PC-3 (cell line): ENCODE data around the gene TRPV2. TPM values are rescaled to one million over a fixed set of nuclear protein-coding genes. Genes with fewer than 3 reads are reported as not detected.
"Not testable (repeated sequence)": the region's sequence is repeated elsewhere in the genome, so short reads cannot be mapped to it uniquely, and the experiment has no call there.

Experiments
- ATAC-seq: fragments of 200-7000 bp; cut with Tn5 transposase; 2 replicates; pipeline ENCODE4 v1.9.1; 2020; ENCODE audit warnings: mild to moderate bottlenecking, moderate library complexity
- BruUV-seq: library from RNA; stranded (reverse); fragments of 400-500 nt; replicated peaks from 2 replicates; lab custom pipeline; 2021; lab: Mats Ljungman, UMichigan
- CTCF ChIA-PET: fragments of 300-600 bp; sonication (Branson Sonifier 250); formaldehyde crosslinking; loops from one replicate; lab custom pipeline; 2022; ENCODE audit warnings: antibody characterized with exemption; lab: Charles Lee
- POLR2A ChIA-PET: fragments of 300-600 bp; sonication (Branson Sonifier 250); formaldehyde crosslinking; loops from one replicate; lab custom pipeline; 2022; ENCODE audit warnings: antibody characterized with exemption; ENCODE audit not compliant: unreplicated experiment; lab: Charles Lee
- DNase-seq: peaks from one replicate; pipeline ENCODE4 v3.0.0-alpha.2; 2015
- H2AFZ ChIP-seq: fragments of 300-600 bp; sonication (generic); 2 replicates; pipeline ENCODE4 v1.6.0; 2016; ENCODE audit warnings: antibody characterized with exemption, low read length
- H3F3A ChIP-seq: fragments of 300-600 bp; sonication (generic); one replicate; pipeline ENCODE4 v1.6.0; 2017; ENCODE audit warnings: antibody characterized with exemption, low read length, control low read depth, mild to moderate bottlenecking; ENCODE audit not compliant: unreplicated experiment
- H3K27ac ChIP-seq: fragments of 300-600 bp; sonication (generic); 2 replicates; pipeline ENCODE4 v1.5.1; 2016; ENCODE audit warnings: mild to moderate bottlenecking, low read length
- H3K27me3 ChIP-seq: fragments of 300-600 bp; sonication (generic); 2 replicates; pipeline ENCODE4 v1.6.1; 2016; ENCODE audit warnings: low read length, mixed read lengths
- H3K36me3 ChIP-seq: fragments of 300-600 bp; sonication (generic); 2 replicates; pipeline ENCODE4 v1.6.1; 2016; ENCODE audit warnings: low read depth, mixed run types, low read length, mixed read lengths
- H3K4me1 ChIP-seq: fragments of 300-600 bp; sonication (generic); 2 replicates; pipeline ENCODE4 v1.5.1; 2016; ENCODE audit warnings: low read length; ENCODE audit not compliant: insufficient read depth
- H3K4me2 ChIP-seq: fragments of 300-600 bp; sonication (generic); 2 replicates; pipeline ENCODE4 v1.6.0; 2016; ENCODE audit warnings: low read length
- H3K4me3 ChIP-seq: fragments of 300-600 bp; sonication (generic); 2 replicates; pipeline ENCODE4 v1.5.1; 2016; ENCODE audit warnings: mild to moderate bottlenecking, low read length, mixed read lengths
- H3K79me2 ChIP-seq: fragments of 300-600 bp; sonication (generic); 2 replicates; pipeline ENCODE4 v1.6.1; 2017; ENCODE audit warnings: low read length, mixed read lengths
- H3K9ac ChIP-seq: fragments of 300-600 bp; sonication (generic); 2 replicates; pipeline ENCODE4 v1.6.0; 2016; ENCODE audit warnings: mild to moderate bottlenecking, low read length
- H3K9me2 ChIP-seq: fragments of 300-600 bp; sonication (generic); replicated peaks from 2 replicates; pipeline ENCODE4 v1.6.1; 2016; ENCODE audit warnings: mixed run types, low read length, mixed read lengths
- H3K9me3 ChIP-seq: fragments of 300-600 bp; sonication (generic); 2 replicates; pipeline ENCODE4 v1.6.1; 2016; ENCODE audit warnings: low read length, mixed read lengths
- H4K20me1 ChIP-seq: fragments of 300-600 bp; sonication (generic); 2 replicates; pipeline ENCODE4 v1.6.1; 2016; ENCODE audit warnings: low read length, mixed read lengths
- EZH2 ChIP-seq: fragments of 300-600 bp; sonication (generic); IDR thresholded peaks from one replicate; pipeline ENCODE4 v1.6.1; 2017; ENCODE audit warnings: antibody characterized with exemption, mild to moderate bottlenecking, low read length; ENCODE audit not compliant: unreplicated experiment
- EZH2phosphoT487 ChIP-seq: fragments of 300-600 bp; sonication (generic); IDR thresholded peaks from 2 replicates; pipeline ENCODE4 v1.6.1; 2018; ENCODE audit warnings: mild to moderate bottlenecking, antibody characterized with exemption, low read length, borderline replicate concordance
- intact Hi-C: fragments of 100-400 bp; cut with micrococcal nuclease; formaldehyde crosslinking; loops from 2 replicates; pipeline ENCODE4 v1.9.0; 2023
- total RNA-seq: library from RNA; depleted of rRNA; stranded (reverse); fragments of >200 nt; gene quantifications from 2 replicates; pipeline ENCODE4 v1.2.3, GENCODE V29; 2014
- TF ChIP-seq, protein P1 (sequence below): fragments of 300-600 bp; sonication (generic); conservative IDR thresholded peaks from 2 replicates; pipeline ENCODE4 v1.5.1; 2017; ENCODE audit warnings: antibody characterized with exemption, low read depth, mild to moderate bottlenecking, low read length

Gene TRPV2
- total RNA-seq, 1 experiment from 2014 or later = 1.9 TPM

DNA sequence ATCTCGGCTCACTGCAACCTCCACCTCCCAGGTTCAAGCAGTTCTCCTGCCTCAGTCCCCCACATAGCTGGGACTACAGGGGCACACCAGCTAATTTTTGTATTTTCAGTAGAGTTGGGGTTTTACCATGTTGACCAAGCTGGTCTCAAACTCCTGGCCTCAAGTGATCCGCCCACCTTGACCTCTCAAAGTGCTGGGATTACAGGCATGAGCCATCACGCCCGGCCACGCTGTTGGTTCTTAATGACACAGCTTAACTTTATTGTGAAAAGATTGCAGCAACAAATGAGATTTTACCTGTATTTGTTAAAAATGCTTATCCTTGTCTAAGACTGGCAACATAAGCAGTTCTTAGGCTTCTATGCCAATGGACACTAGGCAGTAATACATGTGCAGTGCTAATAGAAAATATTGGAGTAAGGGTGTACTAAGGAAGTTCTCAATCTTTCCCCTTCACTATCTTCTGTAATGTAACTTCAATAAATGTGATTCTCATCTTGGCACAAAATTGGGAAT is 31.5 kb upstream of the TRPV2 start:
- intact Hi-C loops = no loop called here
- no peak overlapping the region for H3K27ac ChIP-seq
- peaks cover 11% of the 10 kb centered on the region for H3F3A ChIP-seq
- peaks cover 14% of the 10 kb centered on the region for H3K36me3 ChIP-seq
- H2AFZ ChIP-seq = no peak overlapping the region
- peaks cover 27% of the 10 kb centered on the region for H3K79me2 ChIP-seq
- no peak for TF ChIP-seq EZH2phosphoT487
- TF ChIP-seq, protein P1, sequence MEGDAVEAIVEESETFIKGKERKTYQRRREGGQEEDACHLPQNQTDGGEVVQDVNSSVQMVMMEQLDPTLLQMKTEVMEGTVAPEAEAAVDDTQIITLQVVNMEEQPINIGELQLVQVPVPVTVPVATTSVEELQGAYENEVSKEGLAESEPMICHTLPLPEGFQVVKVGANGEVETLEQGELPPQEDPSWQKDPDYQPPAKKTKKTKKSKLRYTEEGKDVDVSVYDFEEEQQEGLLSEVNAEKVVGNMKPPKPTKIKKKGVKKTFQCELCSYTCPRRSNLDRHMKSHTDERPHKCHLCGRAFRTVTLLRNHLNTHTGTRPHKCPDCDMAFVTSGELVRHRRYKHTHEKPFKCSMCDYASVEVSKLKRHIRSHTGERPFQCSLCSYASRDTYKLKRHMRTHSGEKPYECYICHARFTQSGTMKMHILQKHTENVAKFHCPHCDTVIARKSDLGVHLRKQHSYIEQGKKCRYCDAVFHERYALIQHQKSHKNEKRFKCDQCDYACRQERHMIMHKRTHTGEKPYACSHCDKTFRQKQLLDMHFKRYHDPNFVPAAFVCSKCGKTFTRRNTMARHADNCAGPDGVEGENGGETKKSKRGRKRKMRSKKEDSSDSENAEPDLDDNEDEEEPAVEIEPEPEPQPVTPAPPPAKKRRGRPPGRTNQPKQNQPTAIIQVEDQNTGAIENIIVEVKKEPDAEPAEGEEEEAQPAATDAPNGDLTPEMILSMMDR = no peak
- TF ChIP-seq EZH2 = no peak
- H3K4me2 ChIP-seq = peak overlapping the region; percentile 86
- no peaks in the 10 kb centered on the region for H3K9me3 ChIP-seq
- ChIA-PET POLR2A (interaction anchor here (0.6 to 0.7 kb wide), 2 partner anchors 31 to 663 kb away, joined by 5 to 7 read pairs; no protein-coding TSS in a partner anchor), CTCF (no interaction called here)
- no peak overlapping the region for H3K9ac ChIP-seq
- no TSS peak for BruUV-seq
- H3K4me1 ChIP-seq = peaks cover 23% of the 10 kb centered on the region
- H3K9me2 ChIP-seq = no peaks in the 10 kb centered on the region
- peak overlapping the region; percentile 81; the same call in 1 of the 2 replicates for H3K4me3 ChIP-seq
- H3K27me3 ChIP-seq = no peaks in the 10 kb centered on the region
- DNase-seq (no peak), ATAC-seq (no peak)
- peaks cover 27% of the 10 kb centered on the region for H4K20me1 ChIP-seq

DNA sequence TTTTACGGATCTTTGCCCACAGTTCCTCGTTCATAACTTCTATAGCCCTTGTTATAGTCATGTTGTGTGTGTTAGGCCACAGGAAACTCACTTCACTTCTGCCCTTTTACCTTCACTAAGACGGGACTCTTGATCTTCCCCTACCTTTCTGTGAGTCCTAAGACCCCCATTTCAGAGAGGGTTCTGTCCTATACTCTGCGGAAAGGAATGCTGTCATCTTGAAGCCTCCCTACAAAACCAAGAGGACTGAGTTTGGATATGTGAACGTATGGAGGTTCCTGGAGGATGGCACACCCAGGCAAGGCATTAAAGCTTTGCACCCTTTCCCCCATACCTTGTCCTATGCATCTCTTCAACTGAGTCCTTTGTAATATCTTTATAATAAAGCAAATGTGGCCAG is 30.8 kb upstream of the TRPV2 start:
- Histone ChIP-seq H3K27me3 (no peaks in the 10 kb centered on the region), H3K4me3 (no peak overlapping the region), H3K79me2 (peaks cover 27% of the 10 kb centered on the region), H4K20me1 (peaks cover 27% of the 10 kb centered on the region), H3K4me2 (no peak overlapping the region), H3K9me2 (no peaks in the 10 kb centered on the region), H2AFZ (no peak overlapping the region), H3K36me3 (peaks cover 14% of the 10 kb centered on the region), H3F3A (peaks cover 11% of the 10 kb centered on the region), H3K27ac (no peak overlapping the region), H3K9me3 (no peaks in the 10 kb centered on the region), H3K4me1 (peaks cover 16% of the 10 kb centered on the region), H3K9ac (no peak overlapping the region)
- intact Hi-C loops = no loop called here
- no peak for ATAC-seq
- no TSS peak for BruUV-seq
- CTCF ChIA-PET = no interaction called here
- POLR2A ChIA-PET = interaction anchor here (0.6 kb wide), 1 partner anchor 103 kb away, joined by 3 read pairs; no protein-coding TSS in a partner anchor
- peak; percentile 25 for DNase-seq
- TF ChIP-seq, protein P1 = no peak
- no peak for TF ChIP-seq EZH2phosphoT487
- TF ChIP-seq EZH2 = no peak

DNA sequence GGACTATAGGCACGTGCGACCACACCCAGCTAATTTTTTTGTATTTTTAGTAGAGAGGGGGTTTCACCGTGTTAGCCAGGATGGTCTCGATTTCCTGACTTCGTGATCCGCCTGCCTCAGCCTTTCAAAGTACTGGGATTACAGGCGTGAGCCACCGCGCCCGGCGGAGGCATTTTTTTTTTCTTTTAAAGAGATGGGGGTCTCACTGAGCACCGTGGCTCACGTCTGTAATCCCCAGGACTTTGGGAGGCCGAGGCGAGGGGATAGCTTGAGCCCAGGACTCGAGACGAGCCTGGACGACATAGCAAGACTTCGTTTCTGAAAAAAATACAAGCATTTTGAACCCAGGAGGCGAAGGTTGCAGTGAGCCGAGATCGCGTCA is 29.3 kb upstream of the TRPV2 start:
- H3K4me3 ChIP-seq = peak overlapping the region; percentile 65
- H3K9me2 ChIP-seq, H3K27me3 ChIP-seq, BruUV-seq, H3K9me3 ChIP-seq, POLR2A ChIA-PET, DNase-seq, ATAC-seq, CTCF ChIA-PET: not testable (repeated sequence)
- H3K4me2 ChIP-seq = peak overlapping the region; percentile 87
- H3K27ac ChIP-seq = 0 out of 2 replicates have a peak overlapping the region, but pooled peaks have one; percentile 22
- peaks cover 11% of the 10 kb centered on the region for H3F3A ChIP-seq
- H3K36me3 ChIP-seq = peaks cover 14% of the 10 kb centered on the region
- intact Hi-C loops = loop anchor here (5.0 kb wide), 1 partner anchor 136 kb away; no protein-coding TSS in a partner anchor
- H3K79me2 ChIP-seq = peaks cover 24% of the 10 kb centered on the region
- peaks cover 15% of the 10 kb centered on the region for H3K4me1 ChIP-seq
- peak overlapping the region; percentile 69 for H3K9ac ChIP-seq
- H4K20me1 ChIP-seq = peaks cover 27% of the 10 kb centered on the region
- peak overlapping the region; percentile 89 for H2AFZ ChIP-seq
